Measurements from ENCODE around the gene BRD3OS.

GRCh38 chr9:134031783-134032182 is 6.5 kb downstream of the BRD3OS start:
- no peak for TF ChIP-seq CTCF (IDR thresholded peaks at IDR 0.05)
- no peak for TF ChIP-seq POLR2A (IDR thresholded peaks at IDR 0.05)

Measured in esophagus squamous epithelium (tissue), 4 donors.